Measurements from ENCODE around the gene RAB11A. TPM values are rescaled to one million over a fixed set of nuclear protein-coding genes. Genes with fewer than 3 reads are reported as not detected.

Gene RAB11A
- total and polyA plus RNA-seq, 9 of the 15 experiments (the other 6 are each of a cell fraction or from before 2014, with no cell fraction given), result 129 to 369 (median 245) TPM

- no peak for TF ChIP-seq HNRNPK (IDR thresholded peaks at IDR 0.05; ENCODE audit: low read depth, low read length, poor library complexity, severe bottlenecking)
- TF ChIP-seq DPF2 (IDR thresholded peaks at IDR 0.05), result no peak
- no peak for TF ChIP-seq ZNF584 (CRISPR knock-in tag; IDR thresholded peaks at IDR 0.05; ENCODE audit: low read depth)
- TF ChIP-seq JUND (IDR thresholded peaks at IDR 0.05; ENCODE audit: borderline replicate concordance, low read depth, low read length), result no peak
- TF ChIP-seq JUND (tag; IDR thresholded peaks at IDR 0.05; ENCODE audit: borderline replicate concordance, low read depth, low read length), result no peak
These were observed 61.9 kb downstream of the RAB11A start (continued) for GRCh38 chr15:65931221-65931620.

- Histone ChIP-seq H3K9me3 (replicated peaks; ENCODE audit: control insufficient read depth, insufficient read depth, low read depth, low read length) (no peaks in the 10 kb centered on the region), H3K36me3 (ENCODE audit: control insufficient read depth, insufficient read depth, low read length) (no peaks in the 10 kb centered on the region), H3K27me3 (ENCODE audit: control insufficient read depth in 2 of 2, insufficient read depth in 2 of 2, low read length in 2 of 2) (peaks cover 8 to 27% of the 10 kb centered on the region in 2 experiments), H3K27ac (ENCODE audit: extremely low read depth, low read depth, low read length) (no peak overlapping the region), H3K4me3 (no peak overlapping the region), H3K9me1 (ENCODE audit: control insufficient read depth, insufficient read depth, low read length) (no peaks in the 10 kb centered on the region), H3K4me1 (replicated peaks in 1 of 2; ENCODE audit: control insufficient read depth in 2 of 2, insufficient read depth in 2 of 2, low read length in 2 of 2) (peaks cover 0 to 3% of the 10 kb centered on the region in 2 experiments; a peak in 3 of 5 replicates), H2AFZ (ENCODE audit: low read depth, low read length) (no peak overlapping the region), H3K9ac (ENCODE audit: insufficient read depth in 1 of 2, low read depth in 2 of 2, low read length in 2 of 2) (no peak overlapping the region), H3K4me2 (ENCODE audit: insufficient read depth, low read length) (no peak overlapping the region), H3K79me2 (ENCODE audit: control insufficient read depth, insufficient read depth, low read length) (no peaks in the 10 kb centered on the region), H4K20me1 (replicated peaks; ENCODE audit: control insufficient read depth, insufficient read depth, low read length) (peaks cover 4% of the 10 kb centered on the region; the same call in 1 of the 2 replicates)
- ChIA-PET CTCF (ENCODE audit: low intra/inter-chr PET ratio) (no interaction called here), POLR2A (interaction anchor here (0.6 kb wide), 1 partner anchor 36 kb away, joined by 3 read pairs; no protein-coding TSS in a partner anchor)
- 8% methylated on average over 2 of the region's 2 CpGs for WGBS (ENCODE audit: insufficient coverage, low coverage, missing lambda C conversion rate)
- TF ChIP-seq ZBTB9 (CRISPR knock-in tag; IDR thresholded peaks at IDR 0.05), result no peak
- TF ChIP-seq ZBTB49 (CRISPR knock-in tag; IDR thresholded peaks at IDR 0.05; ENCODE audit: borderline replicate concordance), result no peak
- no peak for TF ChIP-seq HES1 (IDR thresholded peaks at IDR 0.05; ENCODE audit: low read depth)
- TF ChIP-seq ZNF134 (CRISPR knock-in tag; conservative IDR thresholded peaks at IDR 0.05), result no peak
- no peak for TF ChIP-seq POLR3A (IDR thresholded peaks at IDR 0.05; ENCODE audit: borderline replicate concordance, extremely low read depth, insufficient read depth, insufficient read length)
- FAIRE-seq (no peak), DNase-seq (ENCODE audit: extremely low read depth in 1 of 4, low spot score in 3 of 4) (no peak), ATAC-seq (no peak)
- BruUV-seq (replicated peaks), result no TSS peak
- intact Hi-C loops (cut with micrococcal nuclease) (no loop called here), in situ Hi-C loops (cut with MboI) (no loop called here)
These were observed 66.1 kb downstream of the RAB11A start for GRCh38 chr15:65935391-65935790.

Measured in K562 (cell line).